Effector memory CD8-positive, alpha-beta T cell (primary cell): ENCODE results near the gene CLCN4.

Source experiments
- ATAC-seq: fragments of 150-1000 bp; cut with Tn5 transposase; replicated peaks from 2 replicates; pipeline ENCODE4 v1.10.0; 2021; ENCODE audit warnings: mild to moderate bottlenecking, moderate library complexity
- DNase-seq, 3 experiments: peaks; one replicate each; pipeline ENCODE4 v3.0.0; 2021
- H3K27ac Mint-ChIP-seq, 2 donors: one replicate each; pipeline ENCODE4 v1.8.0; 2022; ENCODE audit warnings: mild to moderate bottlenecking in 2 of 2, mixed read lengths in 2 of 2, moderate library complexity in 2 of 2
- H3K27me3 Mint-ChIP-seq, 2 donors: one replicate each; pipeline ENCODE4 v1.8.0; 2022; ENCODE audit warnings: mixed read lengths in 2 of 2
- H3K36me3 Mint-ChIP-seq: one replicate; pipeline ENCODE4 v1.8.0; 2022; ENCODE audit warnings: mild to moderate bottlenecking, moderate library complexity, mixed read lengths; ENCODE audit not compliant: insufficient read depth
- H3K4me1 Mint-ChIP-seq, 2 donors: one replicate each; pipeline ENCODE4 v1.8.0; 2022; ENCODE audit warnings: low read depth in 2 of 2, mixed read lengths in 2 of 2
- H3K4me3 Mint-ChIP-seq, 2 donors: one replicate each; pipeline ENCODE4 v1.8.0; 2022; ENCODE audit warnings: mild to moderate bottlenecking in 2 of 2, mixed read lengths in 2 of 2, moderate library complexity in 2 of 2
- H3K9me3 Mint-ChIP-seq, 2 donors: one replicate each; pipeline ENCODE4 v1.8.0; 2022; ENCODE audit warnings: mixed read lengths in 2 of 2

Gene CLCN4

DNA sequence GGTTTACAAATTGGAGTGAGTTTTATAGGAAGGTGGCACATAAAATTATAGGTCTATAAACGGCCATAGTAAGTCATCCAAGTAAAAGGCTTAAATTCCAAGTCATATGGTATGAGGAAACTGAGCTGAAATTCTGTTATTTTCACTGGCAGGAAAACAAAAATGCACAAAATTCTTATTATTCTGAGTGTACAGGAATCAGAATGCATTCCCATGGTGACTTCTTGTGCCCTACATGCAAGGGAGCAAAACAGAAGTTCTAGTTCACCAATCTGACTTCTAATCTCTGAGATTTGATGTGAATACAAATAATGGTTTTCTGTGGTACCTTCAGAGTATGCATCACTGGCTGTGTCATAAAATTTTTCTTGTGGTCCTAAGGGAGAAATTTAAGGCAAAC lies 102.9 kb downstream of the CLCN4 start:
- no peak for ATAC-seq
- Mint-ChIP-seq H3K27ac (no peak overlapping the region), H3K4me3 (no peak overlapping the region), H3K9me3 (no peaks in the 10 kb centered on the region), H3K4me1 (no peaks in the 10 kb centered on the region), H3K36me3 (no peaks in the 10 kb centered on the region), H3K27me3 (no peaks in the 10 kb centered on the region)
- no peak for DNase-seq

DNA sequence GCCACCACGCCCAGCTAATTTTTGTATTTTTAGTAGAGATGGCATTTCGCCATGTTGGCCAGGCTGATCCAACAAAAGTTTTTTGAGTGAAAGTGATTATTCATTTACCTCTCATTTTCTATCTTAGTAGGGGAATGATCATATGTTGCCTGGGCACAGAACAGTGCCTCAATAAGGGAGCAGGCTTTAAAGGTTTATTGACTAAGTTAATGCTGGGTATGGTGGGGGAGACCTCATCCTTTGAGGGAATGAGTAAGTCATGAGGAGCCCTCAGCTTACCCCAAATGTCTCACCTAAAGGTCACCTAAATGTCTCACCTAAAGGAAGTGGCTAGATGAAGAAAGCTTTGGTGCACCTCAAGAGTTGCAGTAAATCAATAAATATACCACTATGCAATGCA lies 109.0 kb downstream of the CLCN4 start:
- Mint-ChIP-seq H3K4me3 (no peak overlapping the region), H3K27me3 (no peaks in the 10 kb centered on the region), H3K9me3 (no peaks in the 10 kb centered on the region), H3K4me1 (no peaks in the 10 kb centered on the region), H3K27ac (no peak overlapping the region), H3K36me3 (no peaks in the 10 kb centered on the region)
- ATAC-seq (no peak), DNase-seq (no peak)

- ATAC-seq (no peak), DNase-seq (no peak)
- no peak overlapping the region for H3K27ac Mint-ChIP-seq
- no peaks in the 10 kb centered on the region for H3K4me1 Mint-ChIP-seq
- H3K36me3 Mint-ChIP-seq, result no peaks in the 10 kb centered on the region
- no peaks in the 10 kb centered on the region for H3K27me3 Mint-ChIP-seq
- no peaks in the 10 kb centered on the region for H3K9me3 Mint-ChIP-seq
- H3K4me3 Mint-ChIP-seq, result no peak overlapping the region
Measured at GRCh38 chrX:10278716-10279115, 121.9 kb downstream of the CLCN4 start.

DNA sequence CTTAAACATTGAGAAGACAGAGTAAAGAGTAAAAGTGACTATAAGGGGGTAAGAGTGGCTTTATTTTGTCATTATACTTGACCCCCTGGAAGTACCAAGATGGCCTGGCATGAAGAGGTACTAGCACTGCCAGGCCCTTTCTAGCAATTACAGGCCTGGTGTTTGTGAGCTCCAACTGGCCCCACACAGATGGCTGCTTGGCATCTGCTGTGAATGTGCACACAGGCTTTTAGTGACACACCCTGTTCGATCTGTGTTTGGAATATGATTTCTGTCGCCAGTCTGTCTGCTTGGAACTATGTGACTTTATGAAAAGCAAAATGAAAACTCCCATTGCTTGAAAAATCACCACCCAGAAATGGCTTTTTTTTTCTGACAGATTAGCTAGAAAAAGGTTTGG lies 123.3 kb downstream of the CLCN4 start:
- no peaks in the 10 kb centered on the region for H3K4me1 Mint-ChIP-seq
- no peaks in the 10 kb centered on the region for H3K36me3 Mint-ChIP-seq
- no peak overlapping the region for H3K4me3 Mint-ChIP-seq
- no peak for ATAC-seq
- no peak for DNase-seq
- no peak overlapping the region for H3K27ac Mint-ChIP-seq
- H3K27me3 Mint-ChIP-seq, result no peaks in the 10 kb centered on the region
- no peaks in the 10 kb centered on the region for H3K9me3 Mint-ChIP-seq

DNA sequence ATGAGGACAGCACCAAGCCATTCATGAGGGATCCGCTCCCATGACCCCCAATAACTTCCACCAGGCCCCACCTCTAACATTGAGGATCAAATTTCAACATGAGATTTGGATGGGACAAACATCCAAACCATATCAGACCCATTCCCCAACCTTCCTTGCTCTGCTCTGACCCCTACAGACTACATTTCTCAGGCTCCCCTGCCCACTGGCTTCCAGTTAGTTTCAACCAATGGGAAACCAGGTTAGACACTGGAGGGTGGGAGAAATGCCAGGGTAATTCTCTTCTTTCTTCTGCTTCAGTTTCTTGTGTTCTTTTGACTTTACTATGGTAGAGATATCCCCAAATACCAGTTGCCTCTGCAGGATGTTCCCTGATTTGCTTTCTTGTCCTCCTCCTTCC lies 125.7 kb downstream of the CLCN4 start:
- H3K27ac Mint-ChIP-seq, result no peak overlapping the region
- no peaks in the 10 kb centered on the region for H3K36me3 Mint-ChIP-seq
- no peaks in the 10 kb centered on the region for H3K4me1 Mint-ChIP-seq
- ATAC-seq (no peak), DNase-seq (no peak)
- peaks cover 0 to 2% of the 10 kb centered on the region in 2 donors for H3K9me3 Mint-ChIP-seq
- no peak overlapping the region for H3K4me3 Mint-ChIP-seq
- H3K27me3 Mint-ChIP-seq, result peaks cover 0 to 6% of the 10 kb centered on the region in 2 donors

DNA sequence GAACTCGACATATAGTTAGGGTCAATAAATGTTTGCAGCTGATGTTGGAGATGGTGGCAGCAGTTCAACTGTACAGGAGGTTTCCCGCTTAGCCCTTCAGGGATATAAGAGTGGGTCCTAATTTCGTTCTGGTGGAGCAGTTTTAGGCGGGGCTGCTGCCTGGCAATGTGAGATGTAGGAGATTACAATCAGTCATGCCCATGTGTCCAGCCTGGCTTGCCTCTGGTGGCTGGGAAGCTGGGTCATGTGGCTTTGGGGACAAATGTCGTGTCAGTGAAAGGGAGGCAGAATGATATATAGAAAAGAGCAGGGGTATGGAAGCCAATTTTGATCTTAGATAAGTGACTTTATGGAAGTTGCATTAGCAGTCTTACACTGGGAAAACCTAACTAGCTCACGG lies 129.4 kb downstream of the CLCN4 start:
- H3K27ac Mint-ChIP-seq, result no peak overlapping the region
- no peak overlapping the region for H3K4me3 Mint-ChIP-seq
- H3K9me3 Mint-ChIP-seq, result peaks cover 0 to 2% of the 10 kb centered on the region in 2 donors
- no peaks in the 10 kb centered on the region for H3K4me1 Mint-ChIP-seq
- peaks cover 4 to 18% of the 10 kb centered on the region in 2 donors for H3K27me3 Mint-ChIP-seq
- H3K36me3 Mint-ChIP-seq, result no peaks in the 10 kb centered on the region
- DNase-seq (no peak), ATAC-seq (no peak)
